Activated naive CD4-positive, alpha-beta T cell treated with Interleukin-2 at 50 U/mL for 16 hours (primary cell): ENCODE measurements around the gene PGA3.
"Not testable (repeated sequence)": the region's sequence is repeated elsewhere in the genome, so short reads cannot be mapped to it uniquely, and the experiment has no call there.

Experiments used
- DNase-seq: peaks from one replicate; pipeline ENCODE4 v3.0.0-alpha.2; 2020

PGA3 gene

GRCh38 chr11:61202950-61203746, at the start of gene PGA3:
TSS of gene PGA3 (plus strand) at chr11:61203515. CDS start at chr11:61203565, 50 bp downstream.
- not testable (repeated sequence) for DNase-seq

- no peak for DNase-seq
These were observed 49.7 kb upstream of the PGA3 start for GRCh38 chr11:61153593-61154095.

GRCh38 chr11:61154528-61154927, 48.8 kb upstream of the PGA3 start:
- no peak for DNase-seq

- DNase-seq: no peak
These were observed 48.0 kb upstream of the PGA3 start for GRCh38 chr11:61155312-61155711.

GRCh38 chr11:61155741-61156140, 47.6 kb upstream of the PGA3 start:
- no peak for DNase-seq

GRCh38 chr11:61157743-61158142, 45.6 kb upstream of the PGA3 start:
- no peak for DNase-seq

GRCh38 chr11:61158691-61159381, 44.5 kb upstream of the PGA3 start:
- no peak for DNase-seq

- DNase-seq: no peak
These were observed 42.7 kb upstream of the PGA3 start for GRCh38 chr11:61160487-61161189.

- DNase-seq: peak; percentile 91
These were observed 41.9 kb upstream of the PGA3 start, which contains the start of gene VPS37C for GRCh38 chr11:61161190-61162091. TSS of gene VPS37C (minus strand) at chr11:61161426. CDS start at chr11:61138829, 22,597 bp downstream.

GRCh38 chr11:61162092-61162941, 41.0 kb upstream of the PGA3 start:
- no peak for DNase-seq

- no peak for DNase-seq
These were observed 40.3 kb upstream of the PGA3 start for GRCh38 chr11:61163021-61163420.

GRCh38 chr11:61163714-61164605, 39.4 kb upstream of the PGA3 start:
- no peak for DNase-seq

- DNase-seq: no peak
These were observed 38.5 kb upstream of the PGA3 start for GRCh38 chr11:61164606-61165424.

- DNase-seq: not testable (repeated sequence)
These were observed 37.5 kb upstream of the PGA3 start for GRCh38 chr11:61165785-61166184.

GRCh38 chr11:61166331-61166730, 37.0 kb upstream of the PGA3 start:
- not testable (repeated sequence) for DNase-seq

- DNase-seq: no peak
These were observed 35.1 kb upstream of the PGA3 start for GRCh38 chr11:61168042-61168688.

- DNase-seq: no peak
These were observed 34.5 kb upstream of the PGA3 start for GRCh38 chr11:61168800-61169199.

- no peak for DNase-seq
These were observed 32.7 kb upstream of the PGA3 start for GRCh38 chr11:61170566-61170965.

- DNase-seq: no peak
These were observed 31.4 kb upstream of the PGA3 start for GRCh38 chr11:61171907-61172306.
